HepG2 (cell line): Measurements from ENCODE around the gene DENND4C. TPM values are rescaled to one million over a fixed set of nuclear protein-coding genes. Genes with fewer than 3 reads are reported as not detected.

Experiments
- ATAC-seq: fragments of 200-7000 bp; cut with Tn5 transposase; 3 replicates; pipeline ENCODE4 v1.9.1; 2020; ENCODE audit warnings: mild to moderate bottlenecking, moderate library complexity
- BruUV-seq: library from RNA; stranded (reverse); fragments of 400-500 nt; replicated peaks from 2 replicates; lab custom pipeline; 2021; lab: Mats Ljungman, UMichigan
- CTCF ChIA-PET: fragments of 300-600 bp; formaldehyde crosslinking; extraction: SDS; loops from one replicate; lab custom pipeline; 2021; ENCODE audit warnings: low total read pairs, inconsistent platforms, low intra/inter-chr PET ratio; lab: Yijun Ruan, JAX
- POLR2A ChIA-PET: fragments of 350-600 bp; sonication (Branson Sonifier 250); formaldehyde crosslinking; loops from one replicate; lab custom pipeline; 2020; ENCODE audit warnings: antibody characterized with exemption, inconsistent platforms; lab: Yijun Ruan, JAX
- DNase-seq: peaks from one replicate; pipeline ENCODE4 v3.0.0-alpha.2; 2015; ENCODE audit warnings: low spot score
- FAIRE-seq: peaks from 3 replicates; lab custom pipeline; 2011; peaks lifted over from hg19 to GRCh38; lab: Jason Lieb, UNC
- H2AFZ ChIP-seq: one replicate; pipeline ENCODE4 v1.6.1; 2011; ENCODE audit warnings: low read length, inconsistent platforms
- H3K27ac ChIP-seq: fragments of 300-600 bp; 3 replicates; pipeline ENCODE4 v1.8.0; 2011; ENCODE audit warnings: mixed run types, mild to moderate bottlenecking, mixed read lengths, low read length, inconsistent platforms; ENCODE audit not compliant: insufficient read depth; ENCODE audit errors: extremely low read length
- H3K27me3 ChIP-seq, 2 experiments: fragments of 200-600 bp in 1 of 2; 2 replicates in 1 of 2; 3 replicates in 1 of 2; pipeline versions ENCODE4 v1.6.0 to v1.8.0; 2011; ENCODE audit warnings: low read length in 2 of 2, mild to moderate bottlenecking in 2 of 2, moderate library complexity in 2 of 2, inconsistent platforms in 1 of 2; ENCODE audit not compliant: insufficient read depth in 2 of 2, control insufficient read depth in 1 of 2
- H3K36me3 ChIP-seq, 2 experiments: fragments of 200-600 bp in 1 of 2; replicated peaks in 1 of 2; 2 replicates in 1 of 2; 3 replicates in 1 of 2; pipeline versions ENCODE4 v1.5.1 to v1.8.0; 2011; ENCODE audit warnings: low read length in 2 of 2, inconsistent platforms in 1 of 2; ENCODE audit not compliant: insufficient read depth in 2 of 2, control insufficient read depth in 1 of 2
- H3K4me1 ChIP-seq: 2 replicates; pipeline ENCODE4 v1.5.1; 2012; ENCODE audit warnings: low read length, inconsistent platforms; ENCODE audit not compliant: insufficient read depth
- H3K4me2 ChIP-seq: 2 replicates; pipeline ENCODE4 v1.6.0; 2011; ENCODE audit warnings: low read depth, low read length, inconsistent platforms
- H3K4me3 ChIP-seq, 3 experiments: fragments of 200-600 bp in 1 of 3; sonication (generic), shearing (Covaris generic) in 1 of 3; replicated peaks in 1 of 3; 2 replicates each; pipeline ENCODE4 v1.5.1; 2011 to 2016; ENCODE audit warnings: low read length in 3 of 3, inconsistent platforms in 2 of 3, low read depth in 2 of 3, mild to moderate bottlenecking in 2 of 3, control low read depth in 1 of 3, mixed read lengths in 1 of 3; ENCODE audit not compliant: insufficient read depth in 1 of 3
- H3K79me2 ChIP-seq: one replicate; pipeline ENCODE4 v1.6.1; 2011; ENCODE audit warnings: low read length, inconsistent platforms; ENCODE audit not compliant: insufficient read depth
- H3K9ac ChIP-seq: 2 replicates; pipeline ENCODE4 v1.6.0; 2011; ENCODE audit warnings: mild to moderate bottlenecking, low read depth, low read length, inconsistent platforms; ENCODE audit not compliant: insufficient read depth
- H3K9me3 ChIP-seq: 2 replicates; pipeline ENCODE4 v1.5.1; 2012; ENCODE audit warnings: mild to moderate bottlenecking, low read length
- H4K20me1 ChIP-seq: 2 replicates; pipeline ENCODE4 v1.6.0; 2011; ENCODE audit warnings: inconsistent platforms, mild to moderate bottlenecking, low read length, moderate library complexity; ENCODE audit not compliant: insufficient read depth
- CENPT ChIP-seq: sonication (generic); formaldehyde crosslinking; IDR thresholded peaks from 2 replicates; pipeline ENCODE4 v1.8.0; 2022; ENCODE audit warnings: low read depth, mild to moderate bottlenecking, moderate library complexity, missing genetic modification reagents
- DNMT3B ChIP-seq: conservative IDR thresholded peaks from 2 replicates; pipeline ENCODE4 v1.6.1; 2016; ENCODE audit warnings: missing biosample characterization, control low read depth
- FOXJ3 ChIP-seq: sonication (generic); formaldehyde crosslinking; IDR thresholded peaks from 2 replicates; pipeline ENCODE4 v1.4.0; 2020; ENCODE audit warnings: missing genetic modification reagents, mild to moderate bottlenecking, borderline replicate concordance
- HDAC6 ChIP-seq: fragments of 200-600 bp; sonication (generic); IDR thresholded peaks from 2 replicates; pipeline ENCODE4 v1.7.0; 2017; ENCODE audit warnings: mild to moderate bottlenecking, antibody characterized with exemption, low read length, low read depth
- HNF4G ChIP-seq, 2 experiments: sonication (generic) in 1 of 2; formaldehyde crosslinking in 1 of 2; IDR thresholded peaks; 2 replicates each; pipeline versions ENCODE4 v1.4.0 to v1.6.1; 2011 to 2020; ENCODE audit warnings: borderline replicate concordance in 2 of 2, low read depth in 2 of 2, mild to moderate bottlenecking in 2 of 2, low read length in 1 of 2, missing genetic modification reagents in 1 of 2, moderate library complexity in 1 of 2
- JDP2 ChIP-seq: sonication (generic); formaldehyde crosslinking; IDR thresholded peaks from 2 replicates; pipeline ENCODE4 v1.8.1; 2022; ENCODE audit warnings: missing genetic modification reagents, borderline replicate concordance
- NKX3-1 ChIP-seq: sonication (generic); formaldehyde crosslinking; IDR thresholded peaks from 2 replicates; pipeline ENCODE4 v1.5.0; 2020; ENCODE audit warnings: missing genetic modification reagents
- TFDP2 ChIP-seq: sonication (generic); formaldehyde crosslinking; IDR thresholded peaks from 2 replicates; pipeline ENCODE4 v1.4.0; 2020; ENCODE audit warnings: missing genetic modification reagents
- ZNF224 ChIP-seq: sonication (generic); formaldehyde crosslinking; IDR thresholded peaks from 2 replicates; pipeline ENCODE4 v1.5.0; 2020; ENCODE audit warnings: mild to moderate bottlenecking, missing genetic modification reagents
- ZNF441 ChIP-seq: sonication (generic); formaldehyde crosslinking; IDR thresholded peaks from 2 replicates; pipeline ENCODE4 v1.7.0; 2021; ENCODE audit warnings: missing genetic modification reagents, borderline replicate concordance
- WGBS: methylation state at CpG from one replicate; pipeline ENCODE4 v1.1.6; 2017; ENCODE audit warnings: low lambda C conversion rate; 5-methylcytosine and 5-hydroxymethylcytosine counted together
- in situ Hi-C: cut with HindIII; loops from 2 replicates; pipeline ENCODE4 v1.10.0; 2017; ENCODE audit warnings: low pct_unique_long_range_greater_than_20kb; ENCODE audit not compliant: extremely low pct_ligation_motif_present
- intact Hi-C: fragments of 100-400 bp; cut with micrococcal nuclease; formaldehyde crosslinking; loops from one replicate; pipeline ENCODE4 v1.10.0; 2022; ENCODE audit not compliant: unreplicated experiment
- polyA plus RNA-seq, 8 experiments: library from polyadenylated mRNA; depleted of rRNA in 3 of 8; stranded (reverse) in 7 of 8; unstranded in 1 of 8; fragments of >200 nt; fragmentation: Illumina TruSeq in 4 of 8; extraction: Trizol in 4 of 8; gene quantifications; 2 replicates each; pipeline versions ENCODE4 v1.2.1 to v1.2.3, GENCODE V29; 2011 to 2016; ENCODE audit warnings: low read depth in 4 of 8, missing spikeins in 1 of 8, mixed read lengths in 1 of 8; ENCODE audit not compliant: insufficient read depth in 1 of 8
- total RNA-seq, 5 experiments: library from RNA; depleted of rRNA; stranded (reverse); fragments of >200 nt; fragmentation: Illumina TruSeq; extraction: Trizol; gene quantifications; 2 replicates each; pipeline ENCODE4 v1.2.3, GENCODE V29; 2016; ENCODE audit warnings: low read depth in 1 of 5

DENND4C gene
- total and polyA plus RNA-seq, 2 of the 13 experiments (the other 11 are each of a cell fraction or from before 2014, with no cell fraction given) = 19.1 to 27.2 TPM

- DNase-seq (no peak), FAIRE-seq (no peak), ATAC-seq (no peak)
- no peaks in the 10 kb centered on the region for H3K4me1 ChIP-seq
- in situ Hi-C loops = no loop called here
- intact Hi-C loops = loop anchor here (10.0 kb wide), 1 partner anchor 59 kb away; the partner anchor contains the start of gene DENND4C
- no peak overlapping the region for H3K9ac ChIP-seq
- ChIA-PET POLR2A (no interaction called here), CTCF (no interaction called here)
- H4K20me1 ChIP-seq = no peaks in the 10 kb centered on the region
- H2AFZ ChIP-seq = no peak overlapping the region
- no peaks in the 10 kb centered on the region for H3K27me3 ChIP-seq
- H3K4me2 ChIP-seq = no peak overlapping the region
- WGBS = 98% methylated on average over 4 of the region's 4 CpGs
- no TSS peak for BruUV-seq
- H3K9me3 ChIP-seq = no peaks in the 10 kb centered on the region
- no peak overlapping the region for H3K4me3 ChIP-seq
- H3K36me3 ChIP-seq = peaks cover 3 to 31% of the 10 kb centered on the region in 2 experiments
- TF ChIP-seq ZNF224 (CRISPR knock-in tag) (no peak), JDP2 (CRISPR knock-in tag) (no peak), HNF4G (IDR thresholded peaks at IDR 0.05; ENCODE audit: borderline replicate concordance, low read depth, low read length) (no peak), HNF4G (CRISPR knock-in tag; IDR thresholded peaks at IDR 0.05; ENCODE audit: borderline replicate concordance, low read depth) (no peak), FOXJ3 (CRISPR knock-in tag) (no peak), CENPT (CRISPR knock-in tag) (no peak), NKX3-1 (CRISPR knock-in tag) (no peak), DNMT3B (no peak), TFDP2 (CRISPR knock-in tag) (no peak), HDAC6 (no peak), ZNF441 (CRISPR knock-in tag) (no peak)
- TF ChIP-seq, all 625 proteins: peak for 0
- Histone ChIP-seq H3K79me2 (no peaks in the 10 kb centered on the region), H3K27ac (no peak overlapping the region)
Measured at GRCh38 chr9:19294219-19294618, 63.7 kb downstream of the DENND4C start.
